K562 (cell line): ENCODE results near the gene TMEM92. TPM values are rescaled to one million over a fixed set of nuclear protein-coding genes. Genes with fewer than 3 reads are reported as not detected.

Experiments
- ATAC-seq: fragments of 200-7000 bp; cut with Tn5 transposase; 3 replicates; pipeline ENCODE4 v1.9.1; 2020; ENCODE audit warnings: moderate library complexity
- BruUV-seq: library from RNA; stranded (reverse); fragments of 400-500 nt; replicated peaks from 2 replicates; lab custom pipeline; 2021; lab: Mats Ljungman, UMichigan
- CTCF ChIA-PET: fragments of 300-600 bp; formaldehyde crosslinking; extraction: SDS; loops from one replicate; lab custom pipeline; 2021; ENCODE audit warnings: low intra/inter-chr PET ratio; lab: Yijun Ruan, JAX
- POLR2A ChIA-PET: fragments of 300-600, 350-650 bp; sonication (Branson Sonifier 250); formaldehyde crosslinking; extraction: SDS; loops from one replicate; lab custom pipeline; 2021; ENCODE audit warnings: antibody characterized with exemption, inconsistent platforms; lab: Yijun Ruan, JAX
- DNase-seq, 4 experiments: peaks; one replicate each; pipeline versions ENCODE4 v3.0.0 to v3.0.0-alpha.2; 2011 to 2018; ENCODE audit warnings: low spot score in 3 of 4, mixed read lengths in 3 of 4; ENCODE audit errors: extremely low read depth in 1 of 4
- FAIRE-seq: peaks from 2 replicates; lab custom pipeline; 2011; peaks lifted over from hg19 to GRCh38; lab: Jason Lieb, UNC
- H2AFZ ChIP-seq: 2 replicates; pipeline ENCODE4 v1.6.0; 2011; ENCODE audit warnings: low read depth, low read length, control low read depth, inconsistent platforms
- H3K27ac ChIP-seq: fragments of 200-600 bp; 3 replicates; pipeline ENCODE4 v1.8.0; 2011; ENCODE audit warnings: low read depth, mild to moderate bottlenecking, control low read depth, inconsistent platforms, low read length, moderate library complexity, mixed read lengths; ENCODE audit errors: extremely low read depth
- H3K27me3 ChIP-seq, 2 experiments: fragments of 300-600 bp in 1 of 2; 2 replicates in 1 of 2; 3 replicates in 1 of 2; pipeline versions ENCODE4 v1.6.0 to v1.8.0; 2011; ENCODE audit warnings: inconsistent platforms in 2 of 2, low read length in 2 of 2, mild to moderate bottlenecking in 1 of 2, mixed read lengths in 1 of 2, moderate library complexity in 1 of 2; ENCODE audit not compliant: control insufficient read depth in 2 of 2, insufficient read depth in 2 of 2
- H3K36me3 ChIP-seq: fragments of 300-600 bp; 3 replicates; pipeline ENCODE4 v1.8.0; 2011; ENCODE audit warnings: mild to moderate bottlenecking, low read length, inconsistent platforms; ENCODE audit not compliant: control insufficient read depth, insufficient read depth
- H3K4me1 ChIP-seq, 2 experiments: fragments of 200-600 bp in 1 of 2; replicated peaks in 1 of 2; 2 replicates in 1 of 2; 3 replicates in 1 of 2; pipeline versions ENCODE4 v1.5.1 to v1.8.0; 2011; ENCODE audit warnings: inconsistent platforms in 2 of 2, low read length in 2 of 2, mild to moderate bottlenecking in 1 of 2, mixed read lengths in 1 of 2, moderate library complexity in 1 of 2; ENCODE audit not compliant: control insufficient read depth in 2 of 2, insufficient read depth in 2 of 2
- H3K4me2 ChIP-seq: 2 replicates; pipeline ENCODE4 v1.6.1; 2011; ENCODE audit warnings: low read length, control low read depth, inconsistent platforms, mixed read lengths; ENCODE audit not compliant: insufficient read depth
- H3K4me3 ChIP-seq: fragments of 200-600 bp; sonication (generic), shearing (Covaris generic); 2 replicates; pipeline ENCODE4 v1.5.1; 2016; ENCODE audit warnings: control low read depth, inconsistent platforms
- H3K79me2 ChIP-seq: fragments of 200-600 bp; 3 replicates; pipeline ENCODE4 v1.8.0; 2011; ENCODE audit warnings: low read length, inconsistent platforms; ENCODE audit not compliant: control insufficient read depth, insufficient read depth
- H3K9ac ChIP-seq, 2 experiments: 2 replicates each; pipeline versions ENCODE4 v1.6.0 to v1.6.1; 2011; ENCODE audit warnings: low read depth in 2 of 2, low read length in 2 of 2, control low read depth in 1 of 2, inconsistent platforms in 1 of 2, mild to moderate bottlenecking in 1 of 2, mixed read lengths in 1 of 2; ENCODE audit not compliant: insufficient read depth in 1 of 2
- H3K9me1 ChIP-seq: one replicate; pipeline ENCODE4 v1.6.0; 2011; ENCODE audit warnings: inconsistent platforms, mild to moderate bottlenecking, low read length, moderate library complexity; ENCODE audit not compliant: control insufficient read depth, insufficient read depth
- H3K9me3 ChIP-seq: replicated peaks from 2 replicates; pipeline ENCODE4 v1.5.1; 2011; ENCODE audit warnings: low read depth, low read length, inconsistent platforms; ENCODE audit not compliant: control insufficient read depth, insufficient read depth
- H4K20me1 ChIP-seq: replicated peaks from 2 replicates; pipeline ENCODE4 v1.6.1; 2011; ENCODE audit warnings: low read length, inconsistent platforms, mixed read lengths; ENCODE audit not compliant: control insufficient read depth, insufficient read depth
- BDP1 ChIP-seq: IDR thresholded peaks from 3 replicates; pipeline ENCODE4 v1.6.1; 2011; ENCODE audit not compliant: insufficient read length, insufficient read depth
- LARP7 ChIP-seq: fragments of 450-650 bp; IDR thresholded peaks from 2 replicates; pipeline ENCODE4 v1.6.1; 2016
- PHF20 ChIP-seq: fragments of 450-650 bp; IDR thresholded peaks from 2 replicates; pipeline ENCODE4 v1.6.1; 2018; ENCODE audit not compliant: partially characterized antibody
- RFX7 ChIP-seq: fragments of 250-450 bp; sonication (Bioruptor Pico); IDR thresholded peaks from 2 replicates; pipeline ENCODE4 v1.5.1; 2021; ENCODE audit warnings: mild to moderate bottlenecking
- THRB ChIP-seq: fragments of 450-650 bp; formaldehyde crosslinking; conservative IDR thresholded peaks from 2 replicates; pipeline ENCODE4 v1.4.0; 2022; ENCODE audit warnings: mild to moderate bottlenecking, missing genetic modification characterization
- ZNF384 ChIP-seq: IDR thresholded peaks from 2 replicates; pipeline ENCODE4 v1.6.1; 2012; ENCODE audit warnings: low read depth, low read length, improper control_type of control experiment
- ZNF436 ChIP-seq: fragments of 250-450, 450-650 bp; sonication (Bioruptor Pico); formaldehyde crosslinking; IDR thresholded peaks from 2 replicates; pipeline ENCODE4 v1.7.0; 2020; ENCODE audit warnings: mild to moderate bottlenecking
- ZNF445 ChIP-seq: fragments of 250-450 bp; sonication (Bioruptor Pico); IDR thresholded peaks from 2 replicates; pipeline ENCODE4 v1.4.0; 2020; ENCODE audit warnings: low read depth, mild to moderate bottlenecking, moderate library complexity
- WGBS: fragments of 100-300 bp; shearing (Covaris generic); methylation state at CpG from one replicate; pipeline ENCODE4 v1.1.6; 2016; ENCODE audit warnings: low coverage, mixed read lengths; ENCODE audit not compliant: insufficient coverage; ENCODE audit errors: missing lambda C conversion rate; 5-methylcytosine and 5-hydroxymethylcytosine counted together
- in situ Hi-C: fragments of 300-500 bp; cut with MboI; formaldehyde crosslinking; loops from 4 replicates; pipeline ENCODE4 v1.15.0; 2018; ENCODE audit warnings: inconsistent platforms, mixed read lengths
- intact Hi-C: fragments of 100-400 bp; cut with micrococcal nuclease; formaldehyde crosslinking; loops from 2 replicates; pipeline ENCODE4 v1.14.2; 2022
- polyA plus RNA-seq, 8 experiments: library from polyadenylated mRNA; depleted of rRNA in 4 of 8; stranded (reverse) in 5 of 8; unstranded in 3 of 8; fragments of >200 nt; fragmentation: Nextera tagmentation in 2 of 8; fragmentation: Illumina TruSeq in 1 of 8; extraction: Ambion mirVana in 2 of 8; extraction: Trizol in 1 of 8; gene quantifications; 2 replicates each; pipeline versions ENCODE4 v1.2.1 to v1.2.3, GENCODE V29; 2011 to 2014; ENCODE audit warnings: inconsistent platforms in 1 of 8, missing spikeins in 1 of 8
- total RNA-seq, 7 experiments: library from RNA; depleted of rRNA in 6 of 7; stranded (reverse); fragments of >200 nt in 6 of 7; fragmentation: Illumina TruSeq in 2 of 7; extraction: Trizol in 2 of 7; gene quantifications; 2 replicates each; pipeline versions ENCODE4 v1.2.1 to v1.2.3, GENCODE V29; 2011 to 2021; ENCODE audit warnings: low replicate concordance in 1 of 7
- TF ChIP-seq, protein P1 (sequence below): fragments of 250-450 bp; sonication (Bioruptor Pico); IDR thresholded peaks from 2 replicates; pipeline ENCODE4 v1.6.1; 2021; ENCODE audit warnings: mild to moderate bottlenecking
- TF ChIP-seq, protein P2 (sequence below): fragments of 200-800 bp; sonication (Bioruptor generic); IDR thresholded peaks from 2 replicates; pipeline ENCODE4 v1.6.1; 2017; ENCODE audit warnings: missing genetic modification characterization, missing compliant biosample characterization

Gene TMEM92
- total and polyA plus RNA-seq, 9 of the 15 experiments (the other 6 are each of a cell fraction or from before 2014, with no cell fraction given): 0.14 to 2.1 (median 0.40) TPM

DNA sequence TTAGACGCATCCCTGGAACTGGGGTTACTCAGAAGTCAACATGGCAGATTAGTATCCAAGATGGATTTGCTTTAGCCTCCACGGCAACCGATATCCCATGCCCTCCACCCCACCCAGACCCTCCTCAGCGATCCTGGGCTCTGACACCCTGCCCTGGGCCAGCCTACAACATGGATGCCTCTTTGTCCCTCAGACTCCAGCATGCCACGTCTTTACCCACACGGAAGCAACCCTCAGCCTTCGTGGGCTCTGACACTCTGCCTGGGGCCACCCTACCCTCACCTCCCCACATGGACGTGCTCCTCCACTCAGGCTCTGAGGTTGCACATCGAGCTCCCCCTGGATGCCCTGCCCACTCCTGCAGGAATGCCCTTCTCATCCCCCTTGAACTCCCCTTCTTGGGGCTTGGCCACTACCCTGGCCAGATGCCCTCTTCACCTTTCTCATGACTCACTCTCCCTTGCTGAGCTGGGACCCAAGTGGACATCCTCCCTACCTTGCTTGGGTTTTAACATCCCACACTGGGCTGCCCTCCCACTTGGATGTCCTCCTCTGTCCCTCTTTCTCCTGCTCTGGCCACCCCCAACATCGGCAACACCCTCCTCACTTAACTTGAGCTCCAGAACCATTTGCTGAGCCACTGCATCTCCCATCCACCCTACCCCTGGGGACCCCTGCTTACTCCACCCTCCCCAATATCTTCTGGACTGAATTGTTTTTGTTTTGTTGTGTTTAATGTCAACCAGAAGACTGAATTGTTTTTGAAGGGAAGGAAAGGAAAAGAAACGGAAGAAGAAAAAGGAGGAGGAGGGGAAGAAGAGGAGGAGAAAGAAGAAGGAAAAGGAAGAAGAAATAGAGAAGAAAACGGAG is 18.3 kb upstream of the TMEM92 start:
- H3K9me1 ChIP-seq: no peaks in the 10 kb centered on the region
- POLR2A ChIA-PET: interaction anchor here (0.7 kb wide), 1 partner anchor 843 kb away, joined by 3 read pairs; no protein-coding TSS in a partner anchor
- H2AFZ ChIP-seq: no peak overlapping the region
- H4K20me1 ChIP-seq: no peaks in the 10 kb centered on the region
- no peak overlapping the region for H3K27ac ChIP-seq
- H3K4me2 ChIP-seq: no peak overlapping the region
- 11% methylated on average over 10 of the region's 12 CpGs for WGBS
- ATAC-seq (no peak; the same call in 2 of the 3 replicates), FAIRE-seq (no peak), DNase-seq (peak in 2 of 4 experiments; percentile 6 to 9)
- no TSS peak for BruUV-seq
- no peaks in the 10 kb centered on the region for H3K36me3 ChIP-seq
- H3K9ac ChIP-seq: no peak overlapping the region
- CTCF ChIA-PET: no interaction called here
- H3K4me3 ChIP-seq: no peak overlapping the region
- peaks cover 3 to 17% of the 10 kb centered on the region in 2 experiments; a peak in 3 of 5 replicates for H3K27me3 ChIP-seq
- in situ Hi-C loops: no loop called here
- intact Hi-C loops: no loop called here
- no peaks in the 10 kb centered on the region for H3K9me3 ChIP-seq
- H3K79me2 ChIP-seq: no peaks in the 10 kb centered on the region
- H3K4me1 ChIP-seq: peaks cover 8 to 21% of the 10 kb centered on the region in 2 experiments; a peak in 4 of 5 replicates
- no peak for TF ChIP-seq RFX7 (CRISPR knock-in tag)
- TF ChIP-seq LARP7: 0 out of 2 replicates have a peak, but pooled peaks have one; percentile 23
- TF ChIP-seq PHF20: no peak
- no peak for TF ChIP-seq ZNF436 (CRISPR knock-in tag)
- TF ChIP-seq ZNF384: no peak
- no peak for TF ChIP-seq BDP1
- TF ChIP-seq, protein P1, sequence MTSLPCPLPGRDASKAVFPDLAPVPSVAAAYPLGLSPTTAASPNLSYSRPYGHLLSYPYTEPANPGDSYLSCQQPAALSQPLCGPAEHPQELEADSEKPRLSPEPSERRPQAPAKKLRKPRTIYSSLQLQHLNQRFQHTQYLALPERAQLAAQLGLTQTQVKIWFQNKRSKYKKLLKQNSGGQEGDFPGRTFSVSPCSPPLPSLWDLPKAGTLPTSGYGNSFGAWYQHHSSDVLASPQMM (CRISPR knock-in tag): no peak
- TF ChIP-seq, protein P2, sequence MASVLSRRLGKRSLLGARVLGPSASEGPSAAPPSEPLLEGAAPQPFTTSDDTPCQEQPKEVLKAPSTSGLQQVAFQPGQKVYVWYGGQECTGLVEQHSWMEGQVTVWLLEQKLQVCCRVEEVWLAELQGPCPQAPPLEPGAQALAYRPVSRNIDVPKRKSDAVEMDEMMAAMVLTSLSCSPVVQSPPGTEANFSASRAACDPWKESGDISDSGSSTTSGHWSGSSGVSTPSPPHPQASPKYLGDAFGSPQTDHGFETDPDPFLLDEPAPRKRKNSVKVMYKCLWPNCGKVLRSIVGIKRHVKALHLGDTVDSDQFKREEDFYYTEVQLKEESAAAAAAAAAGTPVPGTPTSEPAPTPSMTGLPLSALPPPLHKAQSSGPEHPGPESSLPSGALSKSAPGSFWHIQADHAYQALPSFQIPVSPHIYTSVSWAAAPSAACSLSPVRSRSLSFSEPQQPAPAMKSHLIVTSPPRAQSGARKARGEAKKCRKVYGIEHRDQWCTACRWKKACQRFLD (CRISPR knock-in tag): no peak
- TF ChIP-seq THRB (CRISPR knock-in tag): 0 out of 2 replicates have a peak, but pooled peaks have one; percentile 44
- no peak for TF ChIP-seq ZNF445 (CRISPR knock-in tag)
